GM18502 (cell line): ENCODE measurements around the gene ARPC1B.
"Not testable (repeated sequence)": the region's sequence is repeated elsewhere in the genome, so short reads cannot be mapped to it uniquely, and the experiment has no call there.

ENCODE experiments used
- ATAC-seq: cut with Tn5 transposase; IDR thresholded peaks from one replicate; pipeline ENCODE4 v1.9.1; 2021; ENCODE audit warnings: mild to moderate bottlenecking; ENCODE audit not compliant: unreplicated experiment, poor library complexity

ARPC1B gene

DNA sequence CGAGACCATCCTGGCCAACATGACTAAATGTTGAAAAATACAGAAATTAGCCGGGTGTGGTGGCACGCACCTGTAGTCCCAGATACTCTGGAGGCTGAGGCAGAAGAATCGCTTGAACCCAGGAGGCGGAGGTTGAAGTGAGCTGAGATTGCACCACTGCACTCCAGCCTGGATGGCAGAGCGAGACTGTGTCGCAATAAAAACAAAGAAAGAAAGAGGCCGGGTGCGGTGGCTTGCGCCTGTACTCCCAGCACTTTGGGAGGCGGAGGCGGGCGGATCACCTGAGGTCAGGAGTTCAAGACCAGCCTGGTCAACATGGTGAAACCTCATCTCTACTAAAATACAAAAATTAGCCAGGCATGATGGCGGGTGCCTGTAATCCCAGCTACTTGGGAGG is 12.7 kb downstream of the ARPC1B start:
- ATAC-seq = not testable (repeated sequence)

DNA sequence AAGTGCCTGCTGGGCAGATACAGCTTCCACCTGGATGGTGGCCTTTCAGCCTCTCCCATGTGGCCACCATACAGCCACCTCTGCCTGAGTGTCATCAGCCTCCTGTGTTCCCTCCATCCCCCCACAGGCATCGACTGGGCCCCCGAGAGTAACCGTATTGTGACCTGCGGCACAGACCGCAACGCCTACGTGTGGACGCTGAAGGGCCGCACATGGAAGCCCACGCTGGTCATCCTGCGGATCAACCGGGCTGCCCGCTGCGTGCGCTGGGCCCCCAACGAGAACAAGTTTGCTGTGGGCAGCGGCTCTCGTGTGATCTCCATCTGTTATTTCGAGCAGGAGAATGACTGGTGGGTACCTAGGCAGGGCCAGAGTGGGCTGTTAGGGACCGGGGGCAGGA is 13.4 kb downstream of the ARPC1B start:
- no peak for ATAC-seq

DNA sequence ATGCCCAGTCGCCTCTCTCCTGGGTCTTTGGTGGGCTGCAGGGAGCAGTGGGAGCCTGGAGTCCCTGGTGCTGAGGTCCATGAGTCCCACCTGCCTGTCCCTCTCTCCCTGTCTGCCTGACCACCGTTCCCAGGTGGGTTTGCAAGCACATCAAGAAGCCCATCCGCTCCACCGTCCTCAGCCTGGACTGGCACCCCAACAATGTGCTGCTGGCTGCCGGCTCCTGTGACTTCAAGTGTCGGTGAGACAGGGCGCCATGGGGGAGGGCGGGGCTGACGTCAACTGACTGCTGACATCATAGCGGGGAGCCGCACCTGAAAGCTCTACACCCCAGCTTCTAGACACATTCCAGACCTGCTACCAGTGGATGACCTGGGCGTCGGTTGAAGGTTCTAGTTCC is 15.2 kb downstream of the ARPC1B start:
- no peak for ATAC-seq

- ATAC-seq = no peak
Observed at GRCh38 chr7:99390941-99391602, 16.5 kb downstream of the ARPC1B start.

DNA sequence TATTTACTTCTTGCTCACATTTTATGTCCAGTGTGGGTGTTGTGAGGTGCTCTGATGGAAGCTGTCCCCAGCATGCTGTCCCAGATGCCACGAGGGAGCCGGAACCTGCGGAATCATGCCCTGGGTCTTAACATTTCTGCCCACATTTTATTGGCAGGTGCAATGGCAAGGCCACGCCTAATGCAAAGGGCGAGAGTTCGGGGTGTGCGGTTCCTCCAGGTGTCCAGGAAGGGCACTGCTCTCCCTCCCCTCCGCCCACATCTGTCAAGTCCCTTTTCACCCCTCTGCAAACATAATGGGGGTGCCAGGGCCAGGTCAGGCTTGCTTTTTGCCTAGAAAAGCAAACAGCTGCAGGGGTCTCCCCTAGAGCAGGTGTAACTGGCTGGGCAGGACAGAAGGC is 17.5 kb downstream of the ARPC1B start:
- ATAC-seq = no peak

GRCh38 chr7:99392659-99393354 is 18.3 kb downstream of the ARPC1B start:
- ATAC-seq = peak; percentile 80

DNA sequence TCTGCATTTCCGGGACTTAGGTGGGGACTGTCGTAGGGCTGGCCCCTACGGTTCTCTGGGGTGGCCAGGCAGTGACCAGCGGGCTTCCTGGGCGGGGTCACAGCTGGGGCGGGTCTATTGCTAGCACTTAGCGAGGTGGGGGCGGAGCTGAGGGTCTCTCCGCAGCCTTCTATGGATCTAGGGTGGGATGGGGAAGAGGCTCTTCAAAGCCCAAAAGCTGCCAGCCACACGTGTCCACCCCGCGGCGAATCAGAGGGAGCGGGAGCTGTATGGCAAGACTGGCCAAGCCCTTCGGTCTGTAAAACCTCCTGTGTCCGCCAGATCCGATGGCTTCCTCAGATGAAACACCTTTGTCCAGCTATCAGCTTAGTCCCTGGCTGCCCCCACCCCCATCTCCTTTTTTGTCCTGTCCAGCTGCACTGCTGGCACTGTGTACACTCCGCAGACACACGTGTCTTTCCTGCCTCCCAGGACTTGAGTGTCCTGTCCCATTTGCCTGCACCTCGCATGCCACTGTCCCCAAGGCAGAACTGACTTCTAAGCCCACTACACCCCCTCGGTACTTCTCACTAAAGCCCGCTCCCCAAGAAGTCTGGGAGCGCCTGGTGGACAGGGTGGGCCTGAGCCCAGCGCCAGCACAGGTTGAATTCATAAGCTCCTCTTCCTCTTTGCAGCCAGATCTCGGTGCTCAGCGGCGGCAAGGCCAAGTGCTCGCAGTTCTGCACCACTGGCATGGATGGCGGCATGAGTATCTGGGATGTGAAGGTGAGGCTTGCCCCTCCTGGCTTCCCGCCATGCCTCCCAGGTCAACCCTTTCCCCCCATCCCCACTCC is 19.0 kb downstream of the ARPC1B start:
- ATAC-seq = no peak

DNA sequence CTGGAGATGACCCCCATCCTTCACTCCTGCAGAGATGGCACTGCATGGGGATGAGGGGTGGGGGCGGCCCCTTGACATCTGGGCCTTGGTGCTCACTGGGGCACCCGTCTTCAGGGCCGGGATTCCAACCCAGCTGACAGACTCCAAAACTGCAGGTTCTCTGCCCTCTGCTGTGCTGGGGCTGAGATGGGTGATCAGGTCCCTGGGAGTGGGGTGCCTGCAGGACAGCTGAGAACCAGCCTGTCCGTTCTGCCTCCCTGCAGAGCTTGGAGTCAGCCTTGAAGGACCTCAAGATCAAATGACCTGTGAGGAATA is 19.6 kb downstream of the ARPC1B start:
- ATAC-seq = no peak

DNA sequence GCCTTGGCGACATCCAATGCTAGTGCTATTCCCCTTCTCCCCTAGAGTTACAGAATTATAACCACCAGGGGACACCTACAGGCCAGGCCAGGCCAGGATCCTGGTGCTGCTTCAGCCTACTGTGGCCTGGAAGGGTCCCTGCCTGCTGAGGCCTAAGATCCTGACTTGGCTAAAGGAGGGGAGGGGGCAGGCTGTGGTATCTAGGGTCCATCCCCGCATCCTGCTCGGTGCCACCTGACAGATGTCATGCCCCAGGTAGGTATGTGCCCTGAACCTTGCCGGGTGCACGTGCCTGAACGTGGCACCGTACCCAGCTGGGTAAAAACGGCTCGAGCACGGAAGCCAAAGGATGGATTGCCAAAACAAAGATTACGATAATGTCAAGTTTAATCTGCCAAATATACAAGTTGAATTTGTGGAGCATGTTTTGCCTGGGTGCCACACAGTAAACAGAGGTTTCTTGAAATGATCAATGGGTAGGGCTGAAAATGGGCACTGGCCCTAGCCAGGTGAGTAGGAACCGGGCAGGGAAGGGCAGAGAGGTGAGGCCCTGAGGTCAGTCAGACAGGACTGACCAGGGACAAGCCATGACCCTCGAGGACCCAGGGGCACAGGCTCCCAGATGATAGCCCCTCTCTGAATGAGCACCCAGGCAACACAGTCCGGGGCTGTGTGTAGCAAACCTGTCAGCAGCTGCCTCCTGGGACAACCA is 21.2 kb downstream of the ARPC1B start:
- no peak for ATAC-seq

DNA sequence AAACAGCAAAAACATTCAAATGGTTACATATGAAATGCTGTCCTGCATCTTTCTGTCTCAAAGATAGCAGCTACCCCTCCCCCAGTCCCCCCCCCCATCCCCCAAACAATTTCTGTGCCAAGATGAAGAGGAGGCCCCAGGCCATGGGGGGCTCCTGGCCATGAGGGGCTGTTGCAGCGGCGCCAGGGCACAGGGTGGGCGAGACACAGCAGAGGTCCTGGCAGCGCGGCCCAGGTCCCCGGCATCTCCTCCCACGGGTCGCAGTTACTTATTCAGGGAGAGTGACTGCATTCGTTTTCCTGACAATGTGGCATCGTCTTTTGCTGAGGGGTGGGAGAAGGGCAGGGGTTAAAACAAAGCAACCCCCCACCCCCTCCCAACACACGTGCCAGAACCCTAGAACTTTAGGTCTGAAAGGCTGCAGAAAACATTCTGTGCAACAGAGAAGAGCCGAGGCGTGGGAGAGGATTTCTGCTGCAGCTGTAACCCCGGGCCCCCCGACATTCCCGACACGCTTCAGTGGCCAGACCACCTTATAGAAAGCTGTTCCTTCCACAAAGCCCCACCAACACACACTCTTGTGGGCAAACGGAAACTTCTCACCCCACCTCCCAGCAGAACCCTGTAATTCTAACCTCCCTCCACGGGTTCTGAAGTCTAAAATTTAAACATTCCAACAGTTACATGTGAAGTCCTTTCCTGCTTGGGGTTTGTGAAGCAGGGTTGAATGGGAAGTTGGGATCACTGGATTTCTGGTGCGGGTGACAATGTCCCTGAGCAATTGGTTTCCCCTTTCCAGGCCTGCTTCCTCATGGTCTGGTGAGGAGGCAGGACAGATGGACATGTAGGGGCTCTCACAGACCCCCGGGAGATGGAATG is 22.1 kb downstream of the ARPC1B start:
- no peak for ATAC-seq

GRCh38 chr7:99397297-99397983 is 22.9 kb downstream of the ARPC1B start:
- no peak for ATAC-seq

- no peak for ATAC-seq
Observed at GRCh38 chr7:99398891-99399445, 24.4 kb downstream of the ARPC1B start.

GRCh38 chr7:99399597-99399996 is 25.1 kb downstream of the ARPC1B start:
- no peak for ATAC-seq

GRCh38 chr7:99402854-99403253 is 28.3 kb downstream of the ARPC1B start:
- ATAC-seq = no peak

GRCh38 chr7:99403764-99404163 is 29.2 kb downstream of the ARPC1B start:
- no peak for ATAC-seq

DNA sequence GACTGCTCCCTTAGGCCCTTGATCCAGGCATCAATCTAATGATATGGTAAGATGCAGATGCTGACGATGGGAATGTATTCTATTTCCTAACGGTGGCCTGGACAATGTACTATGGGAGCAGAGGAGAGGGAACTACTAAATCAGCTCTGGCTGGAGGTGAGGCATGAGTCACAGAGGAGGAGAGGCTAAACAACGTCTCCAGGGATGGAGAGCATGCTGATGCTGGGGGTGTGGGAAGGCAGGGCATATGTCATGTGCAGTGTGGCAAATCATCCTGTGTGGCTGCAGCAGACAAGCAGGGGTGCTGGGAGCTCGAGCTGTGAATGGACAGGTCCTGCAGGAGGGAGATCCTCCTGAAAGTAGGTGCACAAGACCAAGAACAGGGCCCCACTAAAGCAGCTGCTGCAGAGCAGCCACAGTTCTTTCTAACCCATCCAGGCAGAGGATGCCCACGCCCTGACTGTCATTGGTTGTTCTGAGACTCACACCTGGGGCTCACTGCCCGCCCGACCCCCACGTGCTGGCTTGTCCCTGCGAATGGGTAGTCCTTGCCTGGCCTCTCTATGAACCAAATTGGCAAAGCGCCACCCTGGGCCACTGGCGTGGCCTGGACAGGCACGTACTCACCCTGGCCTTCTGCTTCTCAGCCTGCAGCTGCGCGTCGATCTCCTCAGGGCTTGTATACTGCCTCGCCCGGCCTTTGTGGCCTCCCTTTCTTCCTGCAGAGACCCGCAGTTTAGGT is 29.9 kb downstream of the ARPC1B start:
- no peak for ATAC-seq

DNA sequence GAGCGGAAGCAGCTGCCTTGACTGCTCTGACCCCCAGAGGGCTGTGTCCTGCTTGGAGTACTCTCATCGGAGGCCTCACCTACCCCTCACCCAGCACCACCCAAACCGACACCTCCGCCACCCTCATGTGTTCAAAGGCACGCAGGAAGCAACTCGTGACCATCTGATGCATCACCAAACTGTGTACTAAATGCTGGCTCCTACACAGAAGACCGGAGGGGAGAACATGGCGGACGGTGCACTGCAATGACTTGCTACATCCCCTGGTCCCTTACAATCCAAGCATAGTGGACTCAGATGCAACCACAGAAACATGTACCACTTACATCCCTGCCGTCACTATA is 30.4 kb downstream of the ARPC1B start:
- ATAC-seq = no peak

GRCh38 chr7:99406557-99406956 is 32.0 kb downstream of the ARPC1B start:
- no peak for ATAC-seq
